GM21390 (cell line): Measurements from ENCODE around the gene CCDC92B.
"Not testable (repeated sequence)": the region's sequence is repeated elsewhere in the genome, so short reads cannot be mapped to it uniquely, and the experiment has no call there.

ENCODE experiments used
- ATAC-seq: cut with Tn5 transposase; IDR thresholded peaks from one replicate; pipeline ENCODE4 v1.9.1; 2021; ENCODE audit not compliant: unreplicated experiment

CCDC92B gene

GRCh38 chr17:2691069-2691871 lies 58.2 kb downstream of the CCDC92B start:
- ATAC-seq, result no peak

GRCh38 chr17:2690165-2691068 lies 59.0 kb downstream of the CCDC92B start:
- no peak for ATAC-seq

DNA sequence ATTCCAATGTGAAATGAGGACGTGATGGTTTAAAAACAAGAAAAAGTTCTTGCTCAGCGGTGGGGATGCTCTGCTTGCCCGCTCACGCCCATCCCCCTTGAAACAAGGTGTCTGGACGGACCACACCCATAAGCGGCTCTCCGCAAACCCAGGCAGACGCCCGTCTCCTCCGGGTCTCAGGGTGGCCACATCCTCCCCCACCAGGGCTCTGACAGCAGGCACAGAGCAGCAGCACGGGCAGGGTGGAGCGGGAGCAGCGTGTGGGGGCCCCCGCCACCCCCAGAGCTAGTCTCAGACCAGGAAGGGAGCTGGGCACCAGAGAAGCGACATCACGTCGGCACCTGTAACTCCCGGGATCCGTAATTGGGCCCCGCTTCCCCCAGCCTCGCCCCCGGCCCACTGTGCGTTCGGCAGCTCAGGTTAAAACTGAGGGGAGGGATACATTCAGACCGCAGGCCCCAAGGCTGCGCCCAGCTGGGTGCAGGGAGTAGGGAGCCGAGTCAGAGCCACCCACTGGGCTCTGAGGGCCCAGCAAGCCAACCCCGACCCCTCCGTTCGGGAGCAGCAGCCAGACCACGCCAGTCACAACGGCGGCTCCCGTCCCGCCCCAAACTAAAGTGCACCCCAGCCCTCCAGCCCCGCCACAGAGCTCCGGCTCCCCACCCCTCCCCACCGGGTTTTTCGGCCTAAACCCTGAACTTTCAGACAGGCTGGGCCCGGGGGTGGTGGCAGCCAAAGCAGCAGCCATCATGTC lies 59.9 kb downstream of the CCDC92B start:
- ATAC-seq, result no peak

GRCh38 chr17:2688351-2689342 lies 60.8 kb downstream of the CCDC92B start:
- ATAC-seq, result no peak

- no peak for ATAC-seq
These were observed 62.4 kb downstream of the CCDC92B start for GRCh38 chr17:2687074-2687418.

DNA sequence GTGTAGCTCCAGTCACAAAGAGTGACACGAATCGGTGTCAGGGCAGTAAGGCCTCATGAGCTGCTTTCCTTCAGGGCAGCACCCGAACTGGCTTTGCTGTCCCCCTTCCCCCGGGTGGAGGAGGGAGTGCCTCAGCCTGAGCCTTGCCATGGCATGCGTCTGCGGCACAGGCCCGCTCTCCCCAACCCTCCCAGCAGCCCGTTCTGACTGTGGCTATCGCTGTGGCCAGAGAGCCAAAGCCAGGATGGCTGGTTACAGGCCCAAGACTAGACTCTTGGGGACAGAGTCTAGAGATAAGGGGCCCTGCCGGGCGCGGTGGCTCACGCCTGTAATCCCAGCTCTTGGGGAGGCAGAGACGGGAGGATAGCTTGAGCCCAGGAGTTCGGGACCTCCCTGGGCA lies 63.8 kb downstream of the CCDC92B start:
- ATAC-seq, result no peak

DNA sequence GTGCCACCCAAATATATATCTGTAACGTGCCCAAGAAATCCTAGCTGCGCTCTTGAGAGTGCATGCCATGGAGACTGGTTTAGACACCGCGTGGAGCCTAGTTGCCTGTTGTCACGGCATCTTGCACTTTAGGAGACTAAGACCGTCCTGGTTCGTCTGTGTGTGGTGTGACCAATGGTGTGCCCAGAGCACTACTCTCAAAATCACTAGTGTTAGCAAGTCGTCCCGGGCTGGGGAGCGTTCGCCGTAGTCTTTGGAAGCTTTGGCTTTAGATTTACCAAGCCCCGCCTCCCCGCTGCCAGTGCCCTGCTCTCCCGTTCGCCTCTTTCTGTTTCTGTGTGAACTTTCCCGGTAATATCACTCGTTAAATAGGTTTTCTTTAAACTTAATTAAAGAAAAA lies 64.9 kb downstream of the CCDC92B start:
- no peak for ATAC-seq

DNA sequence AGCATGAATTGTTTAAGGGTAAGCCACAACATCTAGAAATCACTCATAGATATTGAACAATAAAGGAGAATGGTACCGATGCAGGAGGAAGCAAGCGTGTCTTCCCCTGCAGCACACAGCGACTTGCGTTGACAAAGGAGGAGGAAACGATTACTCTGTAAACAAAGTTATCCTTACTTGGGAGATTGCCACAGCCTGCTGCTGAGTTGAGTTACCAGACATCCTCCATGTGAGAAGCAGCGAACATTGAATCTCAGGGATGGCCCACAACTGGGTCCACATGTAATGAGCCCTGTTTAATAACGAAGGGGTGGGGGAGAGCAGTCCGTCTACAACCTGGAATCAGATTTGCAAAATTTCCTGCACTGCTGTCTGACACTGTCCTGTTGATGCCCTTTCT lies 65.5 kb downstream of the CCDC92B start:
- no peak for ATAC-seq

DNA sequence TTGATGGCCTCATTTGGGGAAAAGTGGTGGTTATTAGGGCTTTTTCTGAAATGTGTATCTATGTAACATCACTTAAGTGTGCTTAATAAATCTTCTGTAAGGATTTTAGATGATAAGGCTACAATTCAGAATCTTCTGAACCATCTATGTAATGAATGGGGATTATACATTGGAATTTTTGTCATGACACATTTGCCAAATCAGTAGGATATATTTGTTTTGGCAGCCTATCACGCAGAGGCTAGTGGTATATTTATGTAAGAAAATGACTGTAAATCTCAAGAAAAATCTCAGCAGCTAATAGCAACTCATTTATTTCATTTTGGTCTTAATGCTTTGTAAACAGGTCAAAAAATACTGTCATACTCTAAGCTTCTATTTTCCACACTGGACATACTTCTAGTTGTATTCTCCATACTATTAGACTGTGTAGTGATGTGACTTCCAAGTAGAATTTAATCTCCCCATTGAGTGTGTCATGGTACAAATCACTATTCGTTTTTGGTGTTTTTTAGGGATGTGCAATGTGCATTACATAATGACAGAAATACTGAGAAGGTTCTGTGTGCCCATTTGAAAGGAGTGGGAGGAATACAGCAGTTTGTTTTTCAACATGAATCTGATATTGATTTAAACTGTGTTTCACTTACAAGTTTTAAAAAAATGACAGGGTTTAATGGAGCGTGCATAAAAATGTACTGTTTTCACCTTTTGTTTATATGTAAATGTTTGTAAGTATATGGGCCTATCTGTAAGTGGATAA lies 67.1 kb downstream of the CCDC92B start:
- no peak for ATAC-seq

- no peak for ATAC-seq
These were observed 67.8 kb downstream of the CCDC92B start for GRCh38 chr17:2681650-2682049.

DNA sequence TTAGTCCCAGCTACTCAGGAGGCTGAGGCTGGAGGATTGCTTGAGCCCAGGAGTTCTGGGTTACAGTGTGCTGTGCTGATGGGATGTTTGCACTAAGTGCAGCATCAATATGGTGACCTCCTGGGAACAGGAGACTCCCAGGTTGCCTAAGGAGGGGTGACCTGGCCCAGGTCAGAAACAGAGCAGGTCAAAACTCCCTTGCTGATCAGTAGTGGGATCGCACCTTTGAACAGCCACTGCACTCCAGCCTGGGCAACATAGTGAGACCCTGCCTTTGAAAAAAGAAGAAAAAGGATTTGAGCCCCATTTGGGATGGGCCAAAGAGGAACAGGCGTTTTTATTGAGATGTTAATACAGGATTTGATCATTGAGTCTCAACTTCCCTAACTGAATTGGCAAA lies 68.5 kb downstream of the CCDC92B start:
- no peak for ATAC-seq

DNA sequence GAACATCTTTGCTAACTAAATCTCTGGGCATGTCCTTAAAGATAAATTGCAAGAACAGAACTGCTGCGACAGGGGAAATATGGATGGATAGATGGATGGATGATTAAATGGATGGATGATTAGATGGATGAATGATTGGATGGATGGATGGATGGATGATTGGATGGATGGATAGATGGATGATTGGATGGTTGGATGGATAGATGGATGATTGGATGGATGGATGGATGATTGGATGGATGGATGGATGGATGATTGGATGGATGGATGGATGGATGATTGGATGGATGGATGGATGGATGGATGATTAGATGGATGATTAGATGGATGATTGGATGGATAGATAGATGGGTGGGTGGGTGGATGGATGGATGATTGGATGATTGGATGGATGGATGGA lies 70.2 kb downstream of the CCDC92B start:
- ATAC-seq, result not testable (repeated sequence)
